HEK293T (cell line): ENCODE data around the gene B4GALT2.

ENCODE experiments used
- CTCF ChIA-PET: fragments of 350-600 bp; formaldehyde crosslinking; extraction: SDS; loops from one replicate; lab custom pipeline; 2021; ENCODE audit warnings: antibody characterized with exemption, inconsistent platforms; lab: Yijun Ruan, JAX
- POLR2A ChIA-PET: fragments of 350-600 bp; formaldehyde crosslinking; extraction: SDS; loops from one replicate; lab custom pipeline; 2020; ENCODE audit warnings: antibody characterized with exemption, inconsistent platforms; lab: Yijun Ruan, JAX
- DNase-seq: peaks from one replicate; pipeline ENCODE4 v3.0.0; 2012; ENCODE audit warnings: mixed read lengths; ENCODE audit errors: extremely low spot score
- ARNT ChIP-seq: fragments of 450-650 bp; IDR thresholded peaks from 2 replicates; pipeline ENCODE4 v1.6.1; 2017; ENCODE audit warnings: mild to moderate bottlenecking
- BHLHE40 ChIP-seq: fragments of 450-650 bp; IDR thresholded peaks from 2 replicates; pipeline ENCODE4 v1.6.1; 2016; ENCODE audit warnings: mild to moderate bottlenecking, moderate library complexity, borderline replicate concordance
- CTBP1 ChIP-seq: fragments of 450-650 bp; IDR thresholded peaks from 2 replicates; pipeline ENCODE4 v1.6.1; 2016; ENCODE audit warnings: borderline replicate concordance
- ELF4 ChIP-seq: fragments of 450-650 bp; IDR thresholded peaks from 2 replicates; pipeline ENCODE4 v1.6.1; 2017; ENCODE audit warnings: antibody characterized with exemption
- FOXA1 ChIP-seq: fragments of 450-650 bp; IDR thresholded peaks from 2 replicates; pipeline ENCODE4 v1.6.1; 2016; ENCODE audit warnings: mild to moderate bottlenecking
- FOXK2 ChIP-seq: fragments of 450-650 bp; IDR thresholded peaks from 2 replicates; pipeline ENCODE4 v1.6.1; 2016; ENCODE audit warnings: mild to moderate bottlenecking
- FOXM1 ChIP-seq: fragments of 450-650 bp; IDR thresholded peaks from 2 replicates; pipeline ENCODE4 v1.6.1; 2017; ENCODE audit warnings: mild to moderate bottlenecking, borderline replicate concordance
- HDGF ChIP-seq: fragments of 450-650 bp; IDR thresholded peaks from 2 replicates; pipeline ENCODE4 v1.6.1; 2017; ENCODE audit warnings: antibody characterized with exemption, borderline replicate concordance
- L3MBTL2 ChIP-seq: fragments of 450-650 bp; conservative IDR thresholded peaks from 2 replicates; pipeline ENCODE4 v1.6.1; 2016; ENCODE audit warnings: mild to moderate bottlenecking
- LEF1 ChIP-seq: fragments of 450-650 bp; IDR thresholded peaks from 2 replicates; pipeline ENCODE4 v1.6.1; 2017; ENCODE audit warnings: mild to moderate bottlenecking, borderline replicate concordance
- NFRKB ChIP-seq: fragments of 450-650 bp; IDR thresholded peaks from 2 replicates; pipeline ENCODE4 v1.6.1; 2016; ENCODE audit warnings: mild to moderate bottlenecking, moderate library complexity
- SP1 ChIP-seq: fragments of 450-650 bp; IDR thresholded peaks from 2 replicates; pipeline ENCODE4 v1.6.1; 2017
- SUZ12 ChIP-seq: fragments of 450-650 bp; IDR thresholded peaks from 2 replicates; pipeline ENCODE4 v1.6.1; 2016; ENCODE audit warnings: mild to moderate bottlenecking
- TARDBP ChIP-seq: fragments of 450-650 bp; IDR thresholded peaks from 2 replicates; pipeline ENCODE4 v1.6.1; 2016
- ZNF384 ChIP-seq: fragments of 450-650 bp; IDR thresholded peaks from 2 replicates; pipeline ENCODE4 v1.6.1; 2016
- TF ChIP-seq, protein P1 (sequence below): fragments of 450-650 bp; IDR thresholded peaks from 2 replicates; pipeline ENCODE4 v1.6.1; 2016

B4GALT2 gene, protein sequence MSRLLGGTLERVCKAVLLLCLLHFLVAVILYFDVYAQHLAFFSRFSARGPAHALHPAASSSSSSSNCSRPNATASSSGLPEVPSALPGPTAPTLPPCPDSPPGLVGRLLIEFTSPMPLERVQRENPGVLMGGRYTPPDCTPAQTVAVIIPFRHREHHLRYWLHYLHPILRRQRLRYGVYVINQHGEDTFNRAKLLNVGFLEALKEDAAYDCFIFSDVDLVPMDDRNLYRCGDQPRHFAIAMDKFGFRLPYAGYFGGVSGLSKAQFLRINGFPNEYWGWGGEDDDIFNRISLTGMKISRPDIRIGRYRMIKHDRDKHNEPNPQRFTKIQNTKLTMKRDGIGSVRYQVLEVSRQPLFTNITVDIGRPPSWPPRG

DNA sequence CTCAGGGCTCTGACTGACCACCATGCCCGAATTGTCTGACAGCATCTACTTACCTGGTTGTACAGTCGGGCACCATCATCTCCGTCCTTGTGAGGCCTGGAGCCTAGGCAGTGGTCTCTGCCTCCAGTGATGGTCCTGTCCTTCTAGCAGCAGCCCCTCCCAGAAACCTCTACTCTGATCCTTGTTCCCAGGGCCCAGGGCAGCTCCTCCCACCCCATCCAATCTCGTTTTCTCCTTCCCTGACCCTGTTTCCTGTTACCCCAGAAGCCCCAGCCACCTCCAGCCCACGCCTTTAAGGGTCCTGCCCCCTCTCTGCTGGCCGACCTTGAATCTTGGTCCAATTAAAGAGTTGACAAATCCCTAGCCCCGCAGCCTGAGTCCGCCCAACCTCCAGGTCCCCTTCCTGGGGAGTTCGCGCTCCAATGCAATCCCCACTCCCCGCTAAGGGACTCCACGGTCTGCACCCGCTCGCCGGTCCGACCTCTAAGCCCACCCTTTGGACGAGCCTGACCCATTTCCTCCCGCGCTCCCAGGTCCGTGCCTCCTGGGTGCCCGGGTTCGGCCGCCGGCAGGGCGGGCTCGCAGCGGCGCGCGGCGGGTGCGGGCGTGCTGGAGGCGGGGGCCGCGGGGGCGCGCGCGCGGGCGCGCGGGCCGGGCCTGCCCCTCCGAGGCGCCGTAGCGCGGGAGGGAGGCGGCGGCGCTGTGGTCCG lies at the start of gene B4GALT2:
Gene B4GALT2, plus strand, starts transcription at position 660 of the 710 bp plus-strand sequence. CDS start 1,951 bp downstream, outside the sequence.
- ChIA-PET POLR2A (interaction anchor here (0.9 to 2.2 kb wide), 5 partner anchors 11 to 70 kb away, joined by 3 to 7 read pairs (median 5); partner anchors contain the start of gene IPO13), CTCF (no interaction called here)
- TF ChIP-seq ZNF384: no peak
- no peak for TF ChIP-seq SUZ12
- DNase-seq: peak; percentile 68

DNA sequence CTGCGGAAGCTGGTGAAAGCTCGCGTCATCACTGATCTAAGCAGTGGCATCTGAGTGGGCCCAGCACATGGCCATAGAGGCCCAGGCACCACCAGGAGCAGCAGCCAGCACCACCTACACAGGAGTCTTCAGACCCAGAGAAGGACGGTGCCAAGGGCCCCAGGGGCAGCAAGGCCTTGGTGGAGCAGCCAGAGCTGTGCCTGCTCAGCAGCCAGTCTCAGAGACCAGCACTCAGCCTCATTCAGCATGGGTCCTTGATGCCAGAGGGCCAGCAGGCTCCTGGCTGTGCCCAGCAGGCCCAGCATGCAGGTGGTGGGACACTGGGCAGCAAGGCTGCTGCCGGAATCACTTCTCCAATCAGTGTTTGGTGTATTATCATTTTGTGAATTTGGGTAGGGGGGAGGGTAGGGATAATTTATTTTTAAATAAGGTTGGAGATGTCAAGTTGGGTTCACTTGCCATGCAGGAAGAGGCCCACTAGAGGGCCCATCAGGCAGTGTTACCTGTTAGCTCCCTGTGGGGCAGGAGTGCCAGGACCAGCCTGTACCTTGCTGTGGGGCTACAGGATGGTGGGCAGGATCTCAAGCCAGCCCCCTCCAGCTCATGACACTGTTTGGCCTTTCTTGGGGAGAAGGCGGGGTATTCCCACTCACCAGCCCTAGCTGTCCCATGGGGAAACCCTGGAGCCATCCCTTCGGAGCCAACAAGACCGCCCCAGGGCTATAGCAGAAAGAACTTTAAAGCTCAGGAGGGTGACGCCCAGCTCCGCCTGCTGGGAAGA lies 48.7 kb upstream of the B4GALT2 start:
- POLR2A ChIA-PET: interaction anchor here (1.5 kb wide), 1 partner anchor 16 kb away, joined by 7 read pairs; the partner anchor contains the start of gene IPO13
- TF ChIP-seq SP1: no peak
- no peak for DNase-seq
- CTCF ChIA-PET: interaction anchor here (0.6 to 1.8 kb wide), 4 partner anchors 9 to 217 kb away, joined by 3 to 14 read pairs (median 6); no protein-coding TSS in a partner anchor

DNA sequence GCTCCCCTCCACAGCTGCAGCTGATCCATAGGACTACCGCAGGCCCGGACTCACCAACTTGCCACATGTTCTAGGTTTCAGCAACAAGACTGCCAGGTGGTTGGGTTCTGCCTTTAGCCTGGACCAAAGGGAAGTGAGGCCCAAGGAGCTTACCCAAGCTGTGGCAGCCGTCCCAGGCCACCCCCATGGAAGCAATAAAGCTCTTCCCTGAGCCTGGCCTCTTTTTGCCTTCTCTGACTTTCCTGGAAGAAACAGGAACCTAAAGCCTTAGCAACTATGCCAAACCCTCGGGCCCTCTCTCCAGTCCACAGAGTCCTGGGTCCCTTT lies 48.1 kb upstream of the B4GALT2 start:
- POLR2A ChIA-PET: interaction anchor here (1.5 kb wide), 1 partner anchor 16 kb away, joined by 7 read pairs; the partner anchor contains the start of gene IPO13

DNA sequence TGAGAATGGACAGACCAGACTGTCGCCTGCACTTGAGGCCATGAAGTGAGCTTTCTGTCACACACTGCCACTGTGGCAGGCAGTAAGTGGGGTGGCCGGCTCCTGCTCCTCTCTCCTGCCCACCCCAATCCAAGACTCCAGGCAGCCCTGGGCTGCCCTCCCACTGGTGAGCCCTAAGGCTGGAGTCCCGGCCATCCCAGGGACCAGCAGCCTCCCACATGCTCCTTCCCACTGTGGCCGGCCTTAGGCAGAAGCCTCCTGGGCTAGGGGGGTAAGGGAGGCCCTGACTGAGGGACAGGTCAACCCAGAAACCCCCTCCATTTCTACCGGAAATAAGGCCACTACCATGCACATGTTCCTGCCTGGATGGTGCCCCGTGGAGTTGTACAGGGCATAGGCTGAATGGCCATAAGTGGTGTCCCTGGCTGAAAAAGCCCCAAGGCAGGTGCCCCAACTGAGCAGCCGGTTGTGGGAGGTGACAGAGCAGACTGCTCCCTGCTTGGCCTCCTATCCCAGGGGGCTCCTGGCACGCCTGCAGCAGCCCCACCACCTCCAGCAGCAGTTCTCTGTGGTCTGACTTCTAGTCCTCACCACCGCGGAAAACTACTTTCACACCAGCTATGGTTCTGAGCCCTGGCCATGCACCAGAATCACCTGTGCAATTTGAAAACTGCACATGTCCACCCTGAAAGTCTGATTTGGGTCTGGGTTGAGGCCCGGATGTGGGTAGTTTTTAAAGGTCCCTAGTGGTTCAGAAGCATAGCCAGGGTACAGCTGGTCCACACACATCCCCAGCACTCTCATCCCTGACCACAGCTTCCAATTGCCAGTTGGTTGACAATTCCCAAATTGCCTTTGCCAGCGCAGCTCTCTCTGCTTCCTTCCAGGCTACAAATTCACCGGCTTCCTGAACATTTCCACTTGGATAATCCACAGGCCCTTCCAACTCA lies 47.0 kb upstream of the B4GALT2 start:
- ChIA-PET POLR2A (no interaction called here), CTCF (interaction anchor here (0.8 to 1.0 kb wide), 2 partner anchors 14 to 169 kb away, joined by 5 to 6 read pairs; no protein-coding TSS in a partner anchor)
- TF ChIP-seq HDGF: no peak
- DNase-seq: no peak

More for the DNA sequence above, 48.1 kb upstream of the B4GALT2 start:
- no peak for TF ChIP-seq FOXM1
- no peak for TF ChIP-seq BHLHE40
- no peak for TF ChIP-seq CTBP1
- TF ChIP-seq SUZ12: no peak
- no peak for TF ChIP-seq TARDBP
- TF ChIP-seq, protein P1, sequence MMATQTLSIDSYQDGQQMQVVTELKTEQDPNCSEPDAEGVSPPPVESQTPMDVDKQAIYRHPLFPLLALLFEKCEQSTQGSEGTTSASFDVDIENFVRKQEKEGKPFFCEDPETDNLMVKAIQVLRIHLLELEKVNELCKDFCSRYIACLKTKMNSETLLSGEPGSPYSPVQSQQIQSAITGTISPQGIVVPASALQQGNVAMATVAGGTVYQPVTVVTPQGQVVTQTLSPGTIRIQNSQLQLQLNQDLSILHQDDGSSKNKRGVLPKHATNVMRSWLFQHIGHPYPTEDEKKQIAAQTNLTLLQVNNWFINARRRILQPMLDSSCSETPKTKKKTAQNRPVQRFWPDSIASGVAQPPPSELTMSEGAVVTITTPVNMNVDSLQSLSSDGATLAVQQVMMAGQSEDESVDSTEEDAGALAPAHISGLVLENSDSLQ: no peak
- TF ChIP-seq L3MBTL2: no peak
- no peak for TF ChIP-seq FOXA1
- no peak for TF ChIP-seq NFRKB
- no peak for TF ChIP-seq ZNF384
- TF ChIP-seq HDGF: no peak
- TF ChIP-seq LEF1: no peak
- no peak for TF ChIP-seq SP1
- TF ChIP-seq ARNT: no peak
- no peak for TF ChIP-seq FOXK2
- TF ChIP-seq ELF4: no peak
- CTCF ChIA-PET: interaction anchor here (1.2 to 1.8 kb wide), 3 partner anchors 9 to 167 kb away, joined by 3 to 14 read pairs (median 7); no protein-coding TSS in a partner anchor
- DNase-seq: no peak

DNA sequence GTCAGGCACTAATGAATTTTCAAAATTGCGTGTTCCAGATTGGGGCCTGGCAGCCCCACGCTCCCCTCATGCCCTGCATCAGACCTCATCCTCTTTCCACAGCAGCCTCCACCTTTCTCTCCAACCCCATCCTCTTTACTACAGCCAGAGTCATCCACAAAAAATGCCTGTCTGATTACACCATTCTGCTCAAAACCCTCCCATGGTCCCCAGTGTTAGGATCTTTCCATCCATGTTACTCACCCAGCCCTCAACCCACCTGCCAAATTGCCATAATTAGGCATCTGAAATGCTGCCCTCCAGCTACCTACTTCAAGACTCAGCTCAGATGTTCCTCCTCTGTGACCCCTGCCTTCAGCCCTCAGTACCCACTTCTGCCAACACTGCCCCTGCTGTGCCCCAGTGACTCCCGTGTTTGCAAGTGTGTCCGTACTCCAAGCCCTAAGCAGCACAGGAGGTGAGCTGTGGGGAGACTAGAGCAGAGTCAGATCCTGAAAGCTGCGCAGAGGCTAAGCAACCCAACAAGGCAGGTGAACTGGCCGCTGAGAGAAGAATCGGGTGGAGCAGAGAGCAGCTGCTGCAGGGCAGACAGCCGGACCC lies 46.1 kb upstream of the B4GALT2 start:
- no peak for TF ChIP-seq SUZ12
- TF ChIP-seq FOXA1: no peak
- TF ChIP-seq L3MBTL2: no peak
- ChIA-PET POLR2A (no interaction called here), CTCF (interaction anchor here (0.8 kb wide), 1 partner anchor 169 kb away, joined by 4 read pairs; no protein-coding TSS in a partner anchor)
- DNase-seq: no peak

DNA sequence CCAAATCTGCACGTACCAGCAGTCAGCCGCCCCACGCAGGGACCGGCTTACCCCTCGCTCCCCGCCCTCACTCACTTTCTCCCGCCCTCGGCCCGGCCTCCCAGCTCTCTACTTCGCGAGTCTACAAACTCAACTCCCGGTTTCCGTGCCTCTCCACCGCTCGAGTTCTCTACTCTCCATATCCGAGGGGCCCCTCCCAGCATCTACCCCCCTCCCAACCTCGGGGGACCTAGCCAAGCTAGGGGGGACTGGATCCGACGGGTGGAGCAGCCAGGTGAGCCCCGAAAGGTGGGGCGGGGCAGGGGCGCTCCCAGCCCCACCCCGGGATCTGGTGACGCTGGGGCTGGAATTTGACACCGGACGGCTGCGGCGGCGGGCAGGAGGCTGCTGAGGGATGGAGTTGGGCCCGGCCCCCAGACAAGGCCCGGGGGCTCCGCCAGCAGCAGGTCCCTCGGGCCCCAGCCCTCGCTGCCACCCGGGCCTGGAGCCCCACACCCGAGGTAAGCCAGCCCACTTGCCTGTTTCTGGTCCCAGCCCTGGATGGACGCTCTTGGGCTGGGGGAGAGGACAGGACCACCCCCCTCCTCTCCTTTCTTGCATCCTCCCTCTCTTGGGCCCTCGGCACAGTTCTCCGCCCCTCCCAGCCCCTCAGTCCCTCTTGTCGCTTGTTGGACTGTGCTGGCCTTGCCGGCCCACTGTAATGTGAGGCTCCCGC lies 45.5 kb upstream of the B4GALT2 start, which contains the start of gene ARTN:
Gene ARTN, plus strand, starts transcription at position 416 of the 715 bp plus-strand sequence. CDS start 1,856 bp downstream, outside the sequence.
- CTCF ChIA-PET: interaction anchor here (0.8 to 2.7 kb wide), 5 partner anchors 12 to 275 kb away, joined by 3 to 127 read pairs (median 5); no protein-coding TSS in a partner anchor
- POLR2A ChIA-PET: no interaction called here
- DNase-seq: no peak

More for the DNA sequence above, 45.5 kb upstream of the B4GALT2 start, which contains the start of gene ARTN:
- TF ChIP-seq SP1 (no peak), FOXK2 (no peak), TARDBP (no peak), CTBP1 (no peak), LEF1 (no peak), ELF4 (no peak), ZNF384 (no peak), FOXA1 (no peak)
